ENCODE measurements around the gene ZFP57. TPM values are rescaled to one million over a fixed set of nuclear protein-coding genes. Genes with fewer than 3 reads are reported as not detected.
"Not testable (repeated sequence)": the region's sequence is repeated elsewhere in the genome, so short reads cannot be mapped to it uniquely, and the experiment has no call there.

ZFP57 gene
- total RNA-seq, 6 experiments from 2014 or later: not detected

DNA sequence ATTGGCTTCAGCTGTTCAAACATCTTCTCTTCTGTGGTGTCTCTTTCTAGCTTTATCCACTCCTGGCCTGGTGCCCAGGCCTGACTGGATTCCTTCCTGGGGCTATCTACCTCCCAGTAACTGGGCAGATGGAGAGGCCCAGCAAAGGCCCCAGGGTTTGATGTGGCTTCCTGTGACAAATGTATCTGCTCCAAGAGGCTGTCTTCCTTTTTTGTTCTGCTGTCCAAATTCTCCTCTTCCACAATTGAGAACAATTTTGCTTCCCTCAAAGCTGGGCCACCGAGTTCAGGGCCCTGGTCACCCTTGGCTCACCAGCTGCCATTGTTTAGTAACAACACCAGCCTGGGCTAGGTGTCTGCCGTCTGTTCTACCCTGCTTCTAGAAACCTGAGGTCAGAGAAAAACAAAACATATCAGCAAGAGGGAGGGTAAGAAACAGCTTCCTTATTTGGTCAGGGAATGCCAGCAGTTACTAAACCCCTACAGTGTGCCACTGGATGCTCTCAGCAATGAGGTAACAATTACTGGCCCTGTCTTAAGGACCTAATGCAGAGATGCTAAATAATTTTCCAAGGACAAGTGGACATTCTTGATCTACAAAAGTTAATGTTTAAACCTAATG lies 3.9 kb downstream of the ZFP57 start:
- H3K27me3 Mint-ChIP-seq (ENCODE audit: insufficient read depth): peaks cover 7% of the 10 kb centered on the region
- no peak overlapping the region for H3K4me3 Mint-ChIP-seq
- DNase-seq: peak; percentile 23
- no peaks in the 10 kb centered on the region for H3K9me3 Mint-ChIP-seq
- no peaks in the 10 kb centered on the region for H3K36me3 Mint-ChIP-seq (ENCODE audit: low read depth)
- no peak for TF ChIP-seq CTCF (IDR thresholded peaks at IDR 0.05)
- no peak overlapping the region for H3K27ac Mint-ChIP-seq
- peaks cover 9% of the 10 kb centered on the region; the same call in 1 of the 2 replicates for H3K4me1 Mint-ChIP-seq (ENCODE audit: low read depth)

DNA sequence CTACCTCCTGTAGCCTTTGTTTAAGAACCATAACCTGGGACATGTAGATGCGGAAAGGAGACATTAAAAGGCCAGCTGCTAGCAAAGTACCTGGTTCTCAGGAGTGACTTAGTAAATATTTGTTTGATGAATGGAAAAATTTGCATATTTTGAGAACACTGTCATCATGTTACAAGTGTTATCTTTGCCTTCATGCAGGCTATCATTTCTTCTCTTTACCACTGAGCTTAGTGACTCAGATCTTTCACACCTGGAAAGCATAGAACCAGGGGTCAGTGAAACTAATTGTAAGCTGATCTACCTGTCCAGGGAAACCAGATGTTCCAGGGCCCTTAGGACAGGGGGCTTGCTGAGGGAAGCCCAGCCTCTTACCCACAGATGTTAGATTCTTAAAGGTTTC lies 5.4 kb downstream of the ZFP57 start:
- no peak overlapping the region for H3K4me3 Mint-ChIP-seq
- no peaks in the 10 kb centered on the region for H3K9me3 Mint-ChIP-seq
- H3K27ac Mint-ChIP-seq: no peak overlapping the region
- H3K4me1 Mint-ChIP-seq (ENCODE audit: low read depth): peaks cover 9% of the 10 kb centered on the region; the same call in 1 of the 2 replicates
- H3K27me3 Mint-ChIP-seq (ENCODE audit: insufficient read depth): peaks cover 7% of the 10 kb centered on the region
- no peak for DNase-seq
- no peaks in the 10 kb centered on the region for H3K36me3 Mint-ChIP-seq (ENCODE audit: low read depth)
- no peak for TF ChIP-seq CTCF (IDR thresholded peaks at IDR 0.05)

DNA sequence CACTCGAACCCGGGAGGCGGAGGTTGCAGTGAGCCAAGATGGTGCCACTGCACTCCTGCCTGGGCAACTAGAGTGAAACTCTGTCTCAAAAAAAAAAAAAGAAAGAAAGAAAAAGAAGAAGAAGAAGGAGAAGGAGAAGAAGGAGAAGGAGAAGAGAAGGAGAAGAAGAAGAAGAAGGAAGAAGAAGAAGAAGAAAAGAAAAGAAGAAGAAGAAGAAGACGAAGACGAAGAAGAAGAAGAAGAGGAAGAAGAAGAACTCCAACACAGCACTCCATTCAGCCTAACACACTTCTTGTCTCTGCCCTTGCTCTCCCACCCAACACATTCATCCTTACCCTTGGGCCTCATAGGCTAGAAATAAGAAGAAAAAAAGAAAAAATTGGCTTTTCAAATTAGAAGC lies 6.9 kb downstream of the ZFP57 start:
- Mint-ChIP-seq H3K4me1 (ENCODE audit: low read depth) (peaks cover 9% of the 10 kb centered on the region; the same call in 1 of the 2 replicates), H3K36me3 (ENCODE audit: low read depth) (no peaks in the 10 kb centered on the region), H3K27me3 (ENCODE audit: insufficient read depth) (peaks cover 8% of the 10 kb centered on the region), H3K9me3 (no peaks in the 10 kb centered on the region), H3K4me3 (no peak overlapping the region), H3K27ac (no peak overlapping the region)
- no peak for DNase-seq
- TF ChIP-seq CTCF (IDR thresholded peaks at IDR 0.05): no peak

GRCh38 chr6:29673161-29673560 lies 7.8 kb downstream of the ZFP57 start:
- Mint-ChIP-seq H3K27me3 (ENCODE audit: insufficient read depth) (peaks cover 8% of the 10 kb centered on the region), H3K36me3 (ENCODE audit: low read depth) (no peaks in the 10 kb centered on the region), H3K4me1 (ENCODE audit: low read depth) (peaks cover 9% of the 10 kb centered on the region; the same call in 1 of the 2 replicates), H3K4me3 (no peak overlapping the region), H3K9me3 (no peaks in the 10 kb centered on the region), H3K27ac (no peak overlapping the region)
- DNase-seq: no peak
- TF ChIP-seq CTCF (IDR thresholded peaks at IDR 0.05): no peak

GRCh38 chr6:29672116-29672515 lies 8.8 kb downstream of the ZFP57 start:
- H3K27me3 Mint-ChIP-seq (ENCODE audit: insufficient read depth); H3K4me3 Mint-ChIP-seq; H3K27ac Mint-ChIP-seq; H3K9me3 Mint-ChIP-seq; H3K36me3 Mint-ChIP-seq (ENCODE audit: low read depth); H3K4me1 Mint-ChIP-seq (ENCODE audit: low read depth); DNase-seq: not testable (repeated sequence)

DNA sequence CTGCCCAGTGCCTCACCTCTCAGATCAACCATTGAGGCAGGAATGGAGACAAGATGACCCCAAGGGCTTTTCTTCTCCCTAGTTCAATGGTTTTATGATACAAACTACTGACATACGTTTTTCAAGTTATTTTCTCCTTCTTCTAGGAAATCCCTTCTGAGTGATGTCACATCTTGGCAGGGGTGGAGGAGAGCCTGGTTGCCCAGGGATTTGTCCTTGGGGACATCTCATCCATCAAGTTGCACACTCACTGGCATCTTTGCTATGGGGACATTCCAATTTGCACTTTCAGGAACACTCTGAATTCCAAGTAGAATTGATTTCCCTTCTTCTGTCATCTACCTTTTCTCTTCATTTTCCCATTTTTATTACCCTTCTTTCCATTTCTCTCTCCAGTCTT lies 9.9 kb downstream of the ZFP57 start:
- H3K36me3 Mint-ChIP-seq (ENCODE audit: low read depth): no peaks in the 10 kb centered on the region
- DNase-seq: no peak
- H3K27me3 Mint-ChIP-seq (ENCODE audit: insufficient read depth): peaks cover 17% of the 10 kb centered on the region
- H3K27ac Mint-ChIP-seq: no peak overlapping the region
- no peak for TF ChIP-seq CTCF (IDR thresholded peaks at IDR 0.05)
- H3K4me1 Mint-ChIP-seq (ENCODE audit: low read depth): no peaks in the 10 kb centered on the region
- no peaks in the 10 kb centered on the region for H3K9me3 Mint-ChIP-seq
- H3K4me3 Mint-ChIP-seq: no peak overlapping the region

Measured in HFFc6 (cell line).